Uterus (tissue), 4 donors: Measurements from ENCODE around the gene TFAP2B. TPM values are rescaled to one million over a fixed set of nuclear protein-coding genes. Genes with fewer than 3 reads are reported as not detected.

Source experiments
- DNase-seq, 2 donors: peaks; one replicate each; pipeline ENCODE4 v3.0.0-alpha.2; 2019 to 2020
- H3K27ac ChIP-seq, 2 donors: fragments of 200-600 bp; sonication (generic); 1 replicate in 1 of 2; 2 replicates in 1 of 2; pipeline ENCODE4 v1.5.1; 2016 to 2018
- H3K27me3 ChIP-seq, 2 donors: fragments of 200-600 bp; sonication (generic); one replicate each; pipeline ENCODE4 v1.5.1; 2018 to 2019; ENCODE audit warnings: control low read depth in 1 of 2
- H3K36me3 ChIP-seq, 2 donors: fragments of 200-600 bp; sonication (generic); one replicate each; pipeline ENCODE4 v1.5.1; 2019; ENCODE audit warnings: control low read depth in 1 of 2
- H3K4me1 ChIP-seq, 2 donors: fragments of 200-600 bp; sonication (generic); one replicate each; pipeline ENCODE4 v1.5.1; 2018 to 2019; ENCODE audit warnings: control low read depth in 1 of 2
- H3K4me3 ChIP-seq, 2 donors: fragments of 200-600 bp; sonication (generic); 1 replicate in 1 of 2; 2 replicates in 1 of 2; pipeline ENCODE4 v1.5.1; 2018 to 2019; ENCODE audit warnings: mild to moderate bottlenecking in 1 of 2
- H3K9me3 ChIP-seq, 2 donors: fragments of 200-600 bp; sonication (generic); one replicate each; pipeline ENCODE4 v1.5.1; 2019; ENCODE audit warnings: control low read depth in 1 of 2
- POLR2A ChIP-seq, 2 donors: fragments of 450-650 bp; IDR thresholded peaks; one replicate each; pipeline ENCODE4 v1.6.1; 2016; ENCODE audit warnings: antibody characterized with exemption in 2 of 2, mild to moderate bottlenecking in 1 of 2, moderate library complexity in 1 of 2
- intact Hi-C: fragments of 100-400 bp; cut with DNase I; formaldehyde crosslinking; loops from one replicate; pipeline ENCODE4 v1.15.1; 2023; ENCODE audit warnings: low total_unique reads
- total RNA-seq, 4 donors: library from RNA; depleted of rRNA in 3 of 4; stranded (reverse); fragments of >200 nt in 3 of 4; gene quantifications; one replicate each; pipeline versions ENCODE4 v1.1.0 to v1.2.4, GENCODE V29; 2014 to 2023
- TF ChIP-seq, protein P1 (sequence below), 4 experiments: fragments of 200-600 bp in 2 of 4; fragments of 450-650 bp in 2 of 4; sonication (generic) in 2 of 4; IDR thresholded peaks; one replicate each; pipeline ENCODE4 v1.5.1; 2016 to 2019; ENCODE audit warnings: antibody characterized with exemption in 4 of 4, mild to moderate bottlenecking in 2 of 4, moderate library complexity in 1 of 4
- donor health status: DM: yes; HTN: yes; CAD: no.

TFAP2B gene
- total RNA-seq, 4 donors from 2014 or later = 0.41 TPM; not detected in 3

DNA sequence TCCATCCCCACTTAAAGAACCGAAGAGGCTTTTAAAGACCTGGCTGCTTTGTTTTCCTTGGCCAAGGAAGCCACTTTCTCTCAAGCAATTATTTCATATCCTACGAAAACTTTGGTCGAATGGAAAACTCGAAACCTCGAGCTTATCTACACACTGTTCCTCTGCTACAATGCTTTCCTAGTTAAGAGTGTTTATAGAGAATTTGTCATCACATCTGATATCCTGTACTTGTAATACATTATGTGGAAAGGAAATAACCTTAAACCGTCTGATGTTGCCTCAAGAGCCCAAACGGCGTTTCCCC is 28.1 kb downstream of the TFAP2B start:
- H3K27ac ChIP-seq = no peak overlapping the region
- TF ChIP-seq, protein P1, sequence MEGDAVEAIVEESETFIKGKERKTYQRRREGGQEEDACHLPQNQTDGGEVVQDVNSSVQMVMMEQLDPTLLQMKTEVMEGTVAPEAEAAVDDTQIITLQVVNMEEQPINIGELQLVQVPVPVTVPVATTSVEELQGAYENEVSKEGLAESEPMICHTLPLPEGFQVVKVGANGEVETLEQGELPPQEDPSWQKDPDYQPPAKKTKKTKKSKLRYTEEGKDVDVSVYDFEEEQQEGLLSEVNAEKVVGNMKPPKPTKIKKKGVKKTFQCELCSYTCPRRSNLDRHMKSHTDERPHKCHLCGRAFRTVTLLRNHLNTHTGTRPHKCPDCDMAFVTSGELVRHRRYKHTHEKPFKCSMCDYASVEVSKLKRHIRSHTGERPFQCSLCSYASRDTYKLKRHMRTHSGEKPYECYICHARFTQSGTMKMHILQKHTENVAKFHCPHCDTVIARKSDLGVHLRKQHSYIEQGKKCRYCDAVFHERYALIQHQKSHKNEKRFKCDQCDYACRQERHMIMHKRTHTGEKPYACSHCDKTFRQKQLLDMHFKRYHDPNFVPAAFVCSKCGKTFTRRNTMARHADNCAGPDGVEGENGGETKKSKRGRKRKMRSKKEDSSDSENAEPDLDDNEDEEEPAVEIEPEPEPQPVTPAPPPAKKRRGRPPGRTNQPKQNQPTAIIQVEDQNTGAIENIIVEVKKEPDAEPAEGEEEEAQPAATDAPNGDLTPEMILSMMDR (IDR thresholded peaks at IDR 0.05) = no peak
- no peak for TF ChIP-seq POLR2A (IDR thresholded peaks at IDR 0.05)
- H3K4me1 ChIP-seq = no peaks in the 10 kb centered on the region
- H3K4me3 ChIP-seq = no peak overlapping the region
- intact Hi-C loops = no loop called here
- DNase-seq = no peak
- peaks cover 0 to 70% of the 10 kb centered on the region in 2 donors for H3K27me3 ChIP-seq
- H3K36me3 ChIP-seq = no peaks in the 10 kb centered on the region
- no peaks in the 10 kb centered on the region for H3K9me3 ChIP-seq

- no peaks in the 10 kb centered on the region for H3K4me1 ChIP-seq
- no peaks in the 10 kb centered on the region for H3K9me3 ChIP-seq
- H3K4me3 ChIP-seq = no peak overlapping the region
- H3K36me3 ChIP-seq = no peaks in the 10 kb centered on the region
- peaks cover 0 to 61% of the 10 kb centered on the region in 2 donors for H3K27me3 ChIP-seq
- H3K27ac ChIP-seq = no peak overlapping the region
- intact Hi-C loops = no loop called here
- no peak for DNase-seq
- TF ChIP-seq POLR2A (IDR thresholded peaks at IDR 0.05) = no peak
- TF ChIP-seq, protein P1 (IDR thresholded peaks at IDR 0.05) = no peak
Measured at GRCh38 chr6:50847890-50848594, 29.4 kb downstream of the TFAP2B start.

DNA sequence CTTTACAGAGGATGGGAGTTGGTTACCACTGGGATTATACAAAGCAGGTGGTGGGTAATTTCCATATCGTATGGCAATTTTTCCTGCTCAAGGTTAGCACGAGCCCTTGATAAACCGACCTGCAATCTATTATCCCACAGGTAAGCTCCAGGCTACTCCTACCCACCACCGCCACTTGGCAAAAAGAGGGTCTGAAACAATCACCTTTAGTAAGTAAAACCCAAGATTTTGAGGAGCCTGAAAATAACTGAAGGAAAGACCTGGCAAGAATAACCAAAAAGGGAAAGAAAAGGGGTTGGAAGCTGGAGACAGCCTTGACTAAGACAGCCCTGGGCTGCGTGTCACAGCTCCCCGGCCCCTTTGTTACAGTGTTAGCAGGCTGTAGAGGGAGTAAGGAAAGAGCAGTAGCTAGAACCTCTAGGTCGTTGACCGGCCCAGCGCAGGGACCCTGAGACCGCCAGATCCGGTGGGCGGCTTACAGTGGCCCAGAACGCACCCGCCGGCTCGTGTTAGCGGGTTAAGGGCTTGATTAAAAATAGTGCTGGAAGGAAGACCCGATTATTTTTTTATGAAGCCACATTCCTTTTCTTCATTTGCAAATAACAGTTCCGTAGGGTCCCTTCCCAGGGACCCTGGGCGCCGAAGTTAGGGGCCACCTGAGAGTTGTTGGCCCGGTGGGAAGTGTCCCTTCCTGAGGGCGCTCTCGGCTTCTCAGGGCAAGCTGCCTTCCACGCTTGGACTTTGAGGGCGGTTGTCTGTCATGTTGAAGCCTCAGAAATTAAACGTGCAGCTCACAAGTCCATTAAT is 30.5 kb downstream of the TFAP2B start:
- no peak overlapping the region for H3K27ac ChIP-seq
- no peak overlapping the region for H3K4me3 ChIP-seq
- no peak for DNase-seq

GRCh38 chr6:50849796-50850180 is 31.1 kb downstream of the TFAP2B start:
- H3K27me3 ChIP-seq = peaks cover 0 to 44% of the 10 kb centered on the region in 2 donors
- H3K9me3 ChIP-seq = no peaks in the 10 kb centered on the region
- no peak for DNase-seq
- no peaks in the 10 kb centered on the region for H3K36me3 ChIP-seq
- H3K27ac ChIP-seq = no peak overlapping the region
- no peak overlapping the region for H3K4me3 ChIP-seq
- no peaks in the 10 kb centered on the region for H3K4me1 ChIP-seq
- TF ChIP-seq POLR2A (IDR thresholded peaks at IDR 0.05) = no peak
- TF ChIP-seq, protein P1 (IDR thresholded peaks at IDR 0.05) = no peak
- intact Hi-C loops = no loop called here

More for the DNA sequence above, 30.5 kb downstream of the TFAP2B start:
- no peaks in the 10 kb centered on the region for H3K4me1 ChIP-seq
- no peaks in the 10 kb centered on the region for H3K9me3 ChIP-seq
- TF ChIP-seq POLR2A (IDR thresholded peaks at IDR 0.05) = no peak
- TF ChIP-seq, protein P1 (IDR thresholded peaks at IDR 0.05) = no peak
- H3K27me3 ChIP-seq = peaks cover 0 to 50% of the 10 kb centered on the region in 2 donors
- intact Hi-C loops = no loop called here
- no peaks in the 10 kb centered on the region for H3K36me3 ChIP-seq
